A549 (cell line): Measurements from ENCODE around the gene ARHGAP9.

Experiments used
- CTCF ChIP-seq: fragments of >200 bp; sonication (Bioruptor Twin); formaldehyde crosslinking; IDR thresholded peaks from 3 replicates; pipeline ENCODE4 v1.5.1; 2016
- GATA3 ChIP-seq: IDR thresholded peaks from 2 replicates; pipeline ENCODE4 v1.6.1; 2012; ENCODE audit warnings: borderline replicate concordance
- HDAC2 ChIP-seq: fragments of 200-600 bp; sonication (generic); IDR thresholded peaks from 2 replicates; pipeline ENCODE4 v1.6.1; 2016
- MAFK ChIP-seq: fragments of 450-650 bp; IDR thresholded peaks from 2 replicates; pipeline ENCODE4 v1.6.1; 2014; ENCODE audit not compliant: partially characterized antibody
- REST ChIP-seq: fragments of 200-600 bp; sonication (generic); IDR thresholded peaks from 2 replicates; pipeline ENCODE4 v1.6.1; 2016; ENCODE audit warnings: antibody characterized with exemption, mild to moderate bottlenecking, moderate library complexity

- TF ChIP-seq REST: no peak
- no peak for TF ChIP-seq CTCF
- TF ChIP-seq MAFK: no peak
- TF ChIP-seq HDAC2: no peak
- TF ChIP-seq GATA3: no peak
These were observed 9.2 kb downstream of the ARHGAP9 start for GRCh38 chr12:57470286-57470969.
